ENCODE results near the gene TMEM271.

GRCh38 chr4:608236-608635 is 32.1 kb upstream of the TMEM271 start:
- no peak for TF ChIP-seq POLR2A (IDR thresholded peaks at IDR 0.05; ENCODE audit: extremely low read depth, insufficient read length)
- TF ChIP-seq, protein P1, sequence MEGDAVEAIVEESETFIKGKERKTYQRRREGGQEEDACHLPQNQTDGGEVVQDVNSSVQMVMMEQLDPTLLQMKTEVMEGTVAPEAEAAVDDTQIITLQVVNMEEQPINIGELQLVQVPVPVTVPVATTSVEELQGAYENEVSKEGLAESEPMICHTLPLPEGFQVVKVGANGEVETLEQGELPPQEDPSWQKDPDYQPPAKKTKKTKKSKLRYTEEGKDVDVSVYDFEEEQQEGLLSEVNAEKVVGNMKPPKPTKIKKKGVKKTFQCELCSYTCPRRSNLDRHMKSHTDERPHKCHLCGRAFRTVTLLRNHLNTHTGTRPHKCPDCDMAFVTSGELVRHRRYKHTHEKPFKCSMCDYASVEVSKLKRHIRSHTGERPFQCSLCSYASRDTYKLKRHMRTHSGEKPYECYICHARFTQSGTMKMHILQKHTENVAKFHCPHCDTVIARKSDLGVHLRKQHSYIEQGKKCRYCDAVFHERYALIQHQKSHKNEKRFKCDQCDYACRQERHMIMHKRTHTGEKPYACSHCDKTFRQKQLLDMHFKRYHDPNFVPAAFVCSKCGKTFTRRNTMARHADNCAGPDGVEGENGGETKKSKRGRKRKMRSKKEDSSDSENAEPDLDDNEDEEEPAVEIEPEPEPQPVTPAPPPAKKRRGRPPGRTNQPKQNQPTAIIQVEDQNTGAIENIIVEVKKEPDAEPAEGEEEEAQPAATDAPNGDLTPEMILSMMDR (IDR thresholded peaks at IDR 0.05; ENCODE audit: low read depth, low read length), result no peak

All from NB4 (cell line).